Panc1 (cell line): Measurements from ENCODE around the gene COL28A1. TPM values are rescaled to one million over a fixed set of nuclear protein-coding genes. Genes with fewer than 3 reads are reported as not detected.

ENCODE experiments used
- ATAC-seq: fragments of 200-7000 bp; cut with Tn5 transposase; 2 replicates; pipeline ENCODE4 v1.9.1; 2020; ENCODE audit warnings: mild to moderate bottlenecking, moderate library complexity
- BruUV-seq: library from RNA; stranded (reverse); fragments of 400-500 nt; replicated peaks from 2 replicates; lab custom pipeline; 2021; lab: Mats Ljungman, UMichigan
- CTCF ChIA-PET: fragments of 300-600 bp; sonication (Branson Sonifier 250); formaldehyde crosslinking; loops from one replicate; lab custom pipeline; 2022; ENCODE audit warnings: antibody characterized with exemption; lab: Charles Lee
- POLR2A ChIA-PET: fragments of 300-600 bp; sonication (Branson Sonifier 250); formaldehyde crosslinking; loops from one replicate; lab custom pipeline; 2022; ENCODE audit warnings: antibody characterized with exemption; lab: Charles Lee
- DNase-seq: peaks from one replicate; pipeline ENCODE4 v3.0.0-alpha.2; 2010; ENCODE audit warnings: low read depth, low spot score
- H3K27ac ChIP-seq: 2 replicates; pipeline ENCODE4 v1.5.1; 2011; ENCODE audit warnings: mild to moderate bottlenecking, low read length, inconsistent platforms
- H3K27me3 ChIP-seq: fragments of 200-500 bp; sonication (Bioruptor generic); 2 replicates; pipeline ENCODE4 v1.6.0; 2014; ENCODE audit warnings: low read length, inconsistent platforms; ENCODE audit not compliant: control insufficient read depth, insufficient read depth
- H3K36me3 ChIP-seq: fragments of 200-500 bp; sonication (Bioruptor generic); 2 replicates; pipeline ENCODE4 v1.5.1; 2014; ENCODE audit warnings: inconsistent platforms, mild to moderate bottlenecking, low read length, moderate library complexity; ENCODE audit not compliant: control insufficient read depth, insufficient read depth
- H3K4me1 ChIP-seq: 2 replicates; pipeline ENCODE4 v1.5.1; 2011; ENCODE audit warnings: inconsistent platforms, mild to moderate bottlenecking, low read length, moderate library complexity; ENCODE audit not compliant: control insufficient read depth, insufficient read depth
- H3K4me3 ChIP-seq, 2 experiments: 2 replicates each; pipeline ENCODE4 v1.5.1; 2011 to 2012; ENCODE audit warnings: low read depth in 2 of 2, low read length in 2 of 2, mild to moderate bottlenecking in 2 of 2, inconsistent platforms in 1 of 2, moderate library complexity in 1 of 2
- H3K9me3 ChIP-seq: fragments of 200-500 bp; sonication (Bioruptor generic); 2 replicates; pipeline ENCODE4 v1.5.1; 2014; ENCODE audit warnings: low read depth, mild to moderate bottlenecking, inconsistent platforms, low read length, moderate library complexity; ENCODE audit not compliant: control insufficient read depth, insufficient read depth
- CTCF ChIP-seq: fragments of 450-650 bp; IDR thresholded peaks from 2 replicates; pipeline ENCODE4 v1.5.1; 2017; ENCODE audit warnings: mild to moderate bottlenecking
- POLR2AphosphoS5 ChIP-seq: IDR thresholded peaks from 2 replicates; pipeline ENCODE4 v1.6.1; 2012; ENCODE audit warnings: mild to moderate bottlenecking, low read depth, low read length, moderate library complexity
- SIN3A ChIP-seq: IDR thresholded peaks from 2 replicates; pipeline ENCODE4 v1.6.1; 2012; ENCODE audit warnings: low read depth, mild to moderate bottlenecking, low read length, moderate library complexity, borderline replicate concordance; ENCODE audit not compliant: insufficient read depth
- TCF7L2 ChIP-seq: IDR thresholded peaks from 2 replicates; pipeline ENCODE4 v1.6.1; 2011; ENCODE audit warnings: mild to moderate bottlenecking, low read depth, low read length, inconsistent platforms
- in situ Hi-C: cut with HindIII; loops from 2 replicates; pipeline ENCODE4 v1.10.0; 2016; ENCODE audit warnings: low sequenced_read_pairs, low pct_unique_long_range_greater_than_20kb
- intact Hi-C: fragments of 100-400 bp; cut with micrococcal nuclease; formaldehyde crosslinking; loops from one replicate; pipeline ENCODE4 v1.10.0; 2022; ENCODE audit not compliant: unreplicated experiment
- total RNA-seq: library from RNA; stranded (reverse); gene quantifications from one replicate; pipeline ENCODE4 v1.2.1, GENCODE V29; 2021; ENCODE audit not compliant: unreplicated experiment
- TF ChIP-seq, protein P1 (sequence below), 2 experiments: IDR thresholded peaks; 2 replicates each; pipeline ENCODE4 v1.6.1; 2011 to 2012; ENCODE audit warnings: low read depth in 2 of 2, control low read depth in 1 of 2, low read length in 1 of 2, mild to moderate bottlenecking in 1 of 2, moderate library complexity in 1 of 2; ENCODE audit not compliant: insufficient read depth in 1 of 2

Gene COL28A1
- total RNA-seq, 1 experiment from 2014 or later, result not detected

GRCh38 chr7:7324698-7325097 lies 211.0 kb downstream of the COL28A1 start:
- Histone ChIP-seq H3K4me3 (no peak overlapping the region), H3K27ac (no peak overlapping the region), H3K4me1 (no peaks in the 10 kb centered on the region), H3K36me3 (no peaks in the 10 kb centered on the region), H3K27me3 (peaks cover 12% of the 10 kb centered on the region; the same call in 1 of the 2 replicates), H3K9me3 (no peaks in the 10 kb centered on the region)
- TF ChIP-seq POLR2AphosphoS5, result no peak
- no peak for TF ChIP-seq SIN3A
- TF ChIP-seq CTCF, result no peak
- TF ChIP-seq, protein P1, sequence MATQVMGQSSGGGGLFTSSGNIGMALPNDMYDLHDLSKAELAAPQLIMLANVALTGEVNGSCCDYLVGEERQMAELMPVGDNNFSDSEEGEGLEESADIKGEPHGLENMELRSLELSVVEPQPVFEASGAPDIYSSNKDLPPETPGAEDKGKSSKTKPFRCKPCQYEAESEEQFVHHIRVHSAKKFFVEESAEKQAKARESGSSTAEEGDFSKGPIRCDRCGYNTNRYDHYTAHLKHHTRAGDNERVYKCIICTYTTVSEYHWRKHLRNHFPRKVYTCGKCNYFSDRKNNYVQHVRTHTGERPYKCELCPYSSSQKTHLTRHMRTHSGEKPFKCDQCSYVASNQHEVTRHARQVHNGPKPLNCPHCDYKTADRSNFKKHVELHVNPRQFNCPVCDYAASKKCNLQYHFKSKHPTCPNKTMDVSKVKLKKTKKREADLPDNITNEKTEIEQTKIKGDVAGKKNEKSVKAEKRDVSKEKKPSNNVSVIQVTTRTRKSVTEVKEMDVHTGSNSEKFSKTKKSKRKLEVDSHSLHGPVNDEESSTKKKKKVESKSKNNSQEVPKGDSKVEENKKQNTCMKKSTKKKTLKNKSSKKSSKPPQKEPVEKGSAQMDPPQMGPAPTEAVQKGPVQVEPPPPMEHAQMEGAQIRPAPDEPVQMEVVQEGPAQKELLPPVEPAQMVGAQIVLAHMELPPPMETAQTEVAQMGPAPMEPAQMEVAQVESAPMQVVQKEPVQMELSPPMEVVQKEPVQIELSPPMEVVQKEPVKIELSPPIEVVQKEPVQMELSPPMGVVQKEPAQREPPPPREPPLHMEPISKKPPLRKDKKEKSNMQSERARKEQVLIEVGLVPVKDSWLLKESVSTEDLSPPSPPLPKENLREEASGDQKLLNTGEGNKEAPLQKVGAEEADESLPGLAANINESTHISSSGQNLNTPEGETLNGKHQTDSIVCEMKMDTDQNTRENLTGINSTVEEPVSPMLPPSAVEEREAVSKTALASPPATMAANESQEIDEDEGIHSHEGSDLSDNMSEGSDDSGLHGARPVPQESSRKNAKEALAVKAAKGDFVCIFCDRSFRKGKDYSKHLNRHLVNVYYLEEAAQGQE (IDR thresholded peaks at IDR 0.05; ENCODE audit: insufficient read depth in 1 of 2, low read depth in 2 of 2, low read length in 1 of 2), result no peak
- no peak for TF ChIP-seq TCF7L2
- CTCF ChIA-PET, result no interaction called here
- POLR2A ChIA-PET, result no interaction called here
- no TSS peak for BruUV-seq
- intact Hi-C loops, result no loop called here
- ATAC-seq, result no peak
- in situ Hi-C loops, result no loop called here
- no peak for DNase-seq

DNA sequence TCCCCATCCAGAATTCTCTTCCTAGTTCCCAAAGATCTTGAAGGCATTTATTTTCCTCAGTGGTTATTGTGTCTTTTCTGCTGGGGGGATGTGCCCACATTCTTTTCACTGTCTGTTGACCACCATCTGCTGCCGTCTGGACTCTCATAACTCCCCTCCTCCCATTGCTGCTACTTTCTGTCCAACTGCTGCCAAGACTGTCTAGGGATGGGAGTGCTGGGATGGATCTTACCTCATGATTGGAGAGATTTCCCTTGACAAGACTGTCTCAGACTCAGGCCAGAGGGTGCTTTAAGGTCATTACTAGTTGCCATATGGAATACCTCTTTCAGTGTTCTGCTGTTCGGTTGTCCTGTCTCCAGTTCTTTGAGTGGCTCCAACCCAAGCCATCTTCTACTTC lies 211.8 kb downstream of the COL28A1 start:
- TF ChIP-seq TCF7L2, result no peak
- TF ChIP-seq, protein P1 (IDR thresholded peaks at IDR 0.05; ENCODE audit: insufficient read depth in 1 of 2, low read depth in 2 of 2, low read length in 1 of 2), result no peak
- no peak for TF ChIP-seq CTCF
- no peak for TF ChIP-seq SIN3A
- no peak for TF ChIP-seq POLR2AphosphoS5
- ChIA-PET POLR2A (no interaction called here), CTCF (no interaction called here)
- Histone ChIP-seq H3K27me3 (peaks cover 12% of the 10 kb centered on the region; the same call in 1 of the 2 replicates), H3K9me3 (no peaks in the 10 kb centered on the region), H3K36me3 (no peaks in the 10 kb centered on the region), H3K27ac (no peak overlapping the region), H3K4me3 (no peak overlapping the region), H3K4me1 (no peaks in the 10 kb centered on the region)
- in situ Hi-C loops, result no loop called here
- intact Hi-C loops, result no loop called here
- no TSS peak for BruUV-seq
- DNase-seq, result no peak
- ATAC-seq, result no peak
